ELR (cell line): ENCODE measurements around the gene IQCK.
A peak's percentile ranks its signal among the peaks of the same experiment; 100 is the strongest.

Experiments used
- DNase-seq: peaks from one replicate; pipeline ENCODE4 v3.0.0-alpha.2; 2015; ENCODE audit warnings: low read depth

Gene IQCK

DNA sequence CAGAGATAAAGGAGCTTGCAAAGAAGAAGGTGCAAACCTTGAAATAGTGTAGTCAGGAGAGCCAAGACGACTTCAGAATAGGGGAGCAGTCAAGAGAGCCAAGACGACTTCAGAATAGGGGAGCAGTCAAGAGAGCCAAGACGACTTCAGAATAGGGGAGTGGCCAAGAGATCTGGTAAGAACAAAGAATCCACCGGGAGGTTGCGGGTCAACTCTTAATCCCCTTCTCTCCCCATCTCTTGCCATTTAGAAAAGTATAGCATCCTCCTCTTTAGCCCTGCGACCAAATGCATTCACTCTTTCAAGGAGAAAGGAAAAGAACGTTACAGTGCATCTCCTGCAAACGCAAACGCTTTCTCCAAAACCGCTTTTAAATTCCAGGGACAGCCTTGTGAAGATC, 757 bp upstream of the IQCK start:
- peak; percentile 35 for DNase-seq

DNA sequence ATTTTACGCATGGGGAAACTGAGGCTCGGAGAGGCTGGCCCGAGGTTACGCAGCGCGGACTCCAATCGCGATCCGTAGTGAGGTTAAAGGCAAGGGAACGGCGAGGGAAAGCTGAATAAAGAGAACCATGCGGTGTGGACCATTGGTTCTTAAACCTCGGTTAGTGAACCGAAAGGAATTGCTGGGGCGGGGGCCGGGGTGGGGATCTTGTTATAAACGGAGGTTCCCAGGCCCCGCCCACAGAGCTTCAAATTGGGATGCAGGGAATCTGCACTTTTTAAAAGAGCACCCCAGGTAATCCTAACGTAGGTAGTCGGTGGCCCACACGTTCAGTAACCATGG, 524 bp downstream of the IQCK start:
- no peak for DNase-seq

DNA sequence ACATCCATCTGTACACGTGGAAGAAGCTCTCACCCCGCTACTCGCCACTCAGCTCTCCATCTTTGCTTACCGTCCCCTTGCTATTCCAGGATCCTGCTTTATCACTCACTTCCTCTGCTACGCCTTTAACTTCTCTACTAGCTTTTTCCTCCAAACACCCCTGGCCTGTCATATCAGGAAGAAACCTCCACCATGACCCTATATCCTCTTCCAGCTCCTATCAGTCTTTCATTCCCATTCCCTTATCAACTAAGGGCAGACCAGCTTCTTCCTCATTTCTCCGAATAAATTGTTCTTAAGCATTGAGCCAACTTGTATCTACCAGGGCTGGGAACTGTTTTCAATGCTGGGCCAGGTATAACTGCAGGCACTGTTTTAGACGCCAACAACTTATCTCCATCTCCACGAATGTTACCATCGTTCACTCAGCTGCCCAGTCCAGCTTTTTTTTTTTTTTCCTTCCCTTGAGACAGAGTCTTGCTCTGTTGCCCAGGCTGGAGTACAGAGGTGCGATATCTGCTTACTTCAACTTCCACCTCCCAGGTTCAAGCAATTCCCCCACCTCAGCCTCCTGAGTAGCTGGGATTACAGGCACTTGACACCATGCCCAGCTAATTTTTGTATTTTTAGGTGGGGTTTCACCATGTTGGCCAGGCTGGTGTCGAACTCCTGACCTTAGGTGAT, 4.3 kb downstream of the IQCK start:
- DNase-seq, result no peak

DNA sequence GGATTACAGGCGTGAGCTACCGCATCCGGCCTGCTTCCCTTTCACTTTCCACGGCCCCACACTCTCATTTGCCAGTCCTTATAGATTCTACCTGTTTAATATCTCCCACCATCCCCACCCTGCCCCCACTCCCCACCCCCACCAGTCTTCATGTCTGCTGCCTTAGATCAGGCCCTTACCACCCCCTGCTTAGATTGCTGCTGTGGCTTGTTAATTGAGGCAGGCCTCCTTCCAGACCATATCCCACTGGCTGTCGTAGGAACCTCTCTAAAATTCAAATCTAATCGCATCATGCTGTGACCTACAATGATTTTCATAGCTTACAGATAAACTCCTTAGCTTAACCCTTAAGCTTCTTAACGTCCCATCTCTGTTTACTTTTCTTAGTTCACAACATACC, 4.9 kb downstream of the IQCK start:
- DNase-seq, result no peak

DNA sequence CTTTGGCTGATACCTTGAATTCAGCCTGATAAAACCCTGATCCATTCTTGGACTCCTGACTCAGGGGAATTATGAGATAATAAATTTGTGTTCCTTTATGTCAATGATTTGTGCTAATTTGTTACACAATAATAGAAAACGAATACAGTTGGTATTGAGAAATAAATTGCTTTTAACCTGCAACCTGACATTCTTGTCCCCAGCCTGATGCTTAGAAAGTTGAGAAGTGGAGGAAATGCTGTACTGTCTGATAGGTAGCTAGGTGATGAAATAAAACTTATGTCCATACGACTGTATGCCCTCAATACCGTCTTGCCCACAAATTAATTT, 10.5 kb downstream of the IQCK start:
- no peak for DNase-seq

DNA sequence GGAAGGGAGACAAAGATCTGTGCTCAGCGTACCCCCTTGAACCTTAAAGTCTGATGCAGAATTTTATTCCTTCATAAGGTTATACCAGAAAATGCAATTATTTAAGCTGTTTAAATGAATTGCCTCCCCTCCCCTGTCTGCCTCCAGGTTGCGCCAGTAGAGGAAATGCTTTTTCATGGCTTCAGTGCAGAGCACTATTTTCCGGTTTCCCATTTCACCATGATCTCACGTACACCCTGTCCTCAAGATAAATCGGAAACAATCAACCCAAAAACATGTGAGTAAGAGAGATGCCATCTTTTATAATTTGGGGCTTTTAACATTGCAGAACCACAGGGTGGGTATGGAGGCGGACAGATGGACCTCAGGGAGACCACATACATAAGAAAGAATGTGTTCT, 15.5 kb downstream of the IQCK start:
- DNase-seq, result no peak

DNA sequence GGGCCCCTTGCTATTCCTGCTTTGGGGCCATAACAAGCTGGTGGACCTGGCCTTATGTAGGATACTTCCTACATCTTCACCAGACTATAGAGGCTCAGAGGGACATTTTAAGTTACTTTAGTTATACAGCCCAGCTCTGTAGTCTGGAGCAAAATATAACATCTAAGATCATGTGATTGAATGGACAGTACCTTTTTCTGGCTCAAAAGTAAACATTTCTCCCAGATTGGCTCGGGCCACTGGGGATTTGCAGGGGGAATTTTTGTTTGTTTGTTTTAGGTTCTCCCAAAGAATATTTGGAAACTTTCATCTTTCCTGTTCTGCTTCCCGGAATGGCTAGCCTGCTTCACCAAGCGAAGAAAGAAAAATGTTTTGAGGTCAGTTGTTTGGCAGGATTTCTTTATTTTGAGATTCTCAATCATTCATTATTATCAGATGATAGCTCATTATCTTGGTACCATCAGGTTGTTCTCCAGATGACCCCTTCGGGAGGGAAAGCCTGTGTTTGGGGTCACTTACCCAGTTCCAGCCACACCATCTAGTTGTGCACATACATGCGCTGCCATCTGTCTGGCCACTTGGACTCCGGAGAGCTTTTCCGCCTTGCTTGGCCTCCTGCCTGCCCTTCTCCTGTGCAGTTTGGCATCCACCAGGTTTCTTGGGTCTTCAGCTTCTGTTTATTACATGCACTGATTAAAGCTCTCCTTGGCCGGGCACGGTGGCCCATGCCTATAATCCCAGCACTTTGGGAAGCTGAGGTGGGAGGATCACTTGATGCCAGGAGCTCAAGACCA, 17.2 kb downstream of the IQCK start:
- no peak for DNase-seq

DNA sequence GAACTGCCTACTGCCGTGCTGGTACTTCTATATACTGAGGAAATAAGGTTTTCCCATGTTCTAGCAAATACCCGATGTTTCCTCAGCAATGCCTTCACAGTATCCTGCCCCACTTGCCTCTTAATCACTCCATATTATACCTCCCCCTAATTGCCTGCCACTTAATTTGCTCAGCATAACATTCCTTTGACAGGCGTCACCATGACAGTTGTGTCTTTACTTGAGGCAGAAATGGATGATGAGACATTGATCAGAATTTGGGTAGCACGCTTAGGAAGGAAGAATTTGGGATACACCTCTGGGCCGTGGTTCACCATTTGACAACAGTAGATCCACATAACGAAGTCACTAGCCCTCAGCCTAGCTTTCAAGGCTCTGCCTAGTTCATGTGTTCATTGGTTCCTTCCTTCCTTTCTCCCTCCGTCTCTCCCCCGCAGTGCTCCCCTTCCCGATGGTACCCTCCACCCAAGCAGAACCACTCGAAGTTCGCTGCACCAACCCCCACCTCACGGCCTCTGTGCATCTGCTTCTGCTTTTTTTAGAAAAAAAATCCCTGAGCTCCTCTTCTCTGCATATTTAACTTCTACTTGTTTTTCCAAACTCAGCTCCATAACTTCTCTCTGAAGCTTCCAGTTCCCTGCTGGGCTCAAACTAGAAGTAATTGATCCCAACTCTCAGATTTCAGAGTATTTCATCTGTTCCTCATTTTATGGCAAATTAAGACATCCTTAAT, 19.4 kb downstream of the IQCK start:
- no peak for DNase-seq

DNA sequence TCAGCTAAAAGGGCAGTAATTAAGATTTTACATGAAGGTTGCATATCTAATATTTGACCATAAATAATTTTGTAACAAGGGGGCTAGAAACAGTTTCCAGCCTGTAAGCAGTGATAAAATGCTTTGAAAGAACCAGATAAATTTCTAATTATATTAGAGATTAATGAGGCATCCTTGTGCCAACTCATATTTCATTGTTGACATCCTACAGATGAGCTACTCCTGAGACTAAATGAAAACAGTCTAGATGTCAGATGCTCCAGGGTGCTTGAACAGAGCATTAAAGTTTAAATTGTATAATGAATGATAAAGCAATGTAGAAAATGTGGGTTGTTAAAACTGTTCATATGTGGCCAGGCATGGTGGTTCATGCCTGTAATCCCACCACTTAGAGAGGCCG, 23.3 kb downstream of the IQCK start:
- DNase-seq, result no peak

DNA sequence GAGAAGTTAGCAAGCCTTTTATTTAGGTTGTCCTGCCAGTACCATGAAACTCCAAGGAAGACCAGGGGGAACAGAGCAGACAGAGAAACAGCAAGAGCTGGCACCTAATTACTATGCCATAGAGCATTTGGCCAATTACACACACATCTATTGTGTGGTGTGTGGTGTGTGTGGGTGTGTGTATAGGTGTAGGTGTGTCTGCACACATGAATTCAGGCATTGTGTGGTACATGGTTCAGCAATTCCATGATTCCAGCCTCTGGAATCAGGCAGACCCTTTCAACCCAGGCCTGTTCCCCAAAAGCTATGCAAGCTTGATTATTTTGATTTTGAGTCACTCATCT, 25.7 kb downstream of the IQCK start:
- DNase-seq, result no peak

DNA sequence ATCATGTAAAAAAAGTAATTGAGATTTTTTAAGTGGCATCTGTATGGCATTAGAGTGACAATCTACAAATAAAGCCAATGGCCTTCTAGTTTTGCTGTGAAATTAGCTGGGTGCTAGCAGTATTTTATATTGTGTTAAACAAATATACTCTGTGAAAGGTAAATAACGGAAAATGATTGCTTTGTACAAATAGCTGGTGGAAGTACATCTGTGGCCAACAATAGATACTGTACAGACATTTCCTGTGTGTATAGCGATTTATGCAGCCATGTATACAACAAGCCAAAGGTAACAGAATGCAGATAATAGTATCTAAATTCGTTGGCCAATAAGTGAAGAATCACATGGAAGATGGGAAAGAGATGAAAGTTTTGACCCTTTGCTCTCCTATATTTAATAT, 26.6 kb downstream of the IQCK start:
- no peak for DNase-seq

DNA sequence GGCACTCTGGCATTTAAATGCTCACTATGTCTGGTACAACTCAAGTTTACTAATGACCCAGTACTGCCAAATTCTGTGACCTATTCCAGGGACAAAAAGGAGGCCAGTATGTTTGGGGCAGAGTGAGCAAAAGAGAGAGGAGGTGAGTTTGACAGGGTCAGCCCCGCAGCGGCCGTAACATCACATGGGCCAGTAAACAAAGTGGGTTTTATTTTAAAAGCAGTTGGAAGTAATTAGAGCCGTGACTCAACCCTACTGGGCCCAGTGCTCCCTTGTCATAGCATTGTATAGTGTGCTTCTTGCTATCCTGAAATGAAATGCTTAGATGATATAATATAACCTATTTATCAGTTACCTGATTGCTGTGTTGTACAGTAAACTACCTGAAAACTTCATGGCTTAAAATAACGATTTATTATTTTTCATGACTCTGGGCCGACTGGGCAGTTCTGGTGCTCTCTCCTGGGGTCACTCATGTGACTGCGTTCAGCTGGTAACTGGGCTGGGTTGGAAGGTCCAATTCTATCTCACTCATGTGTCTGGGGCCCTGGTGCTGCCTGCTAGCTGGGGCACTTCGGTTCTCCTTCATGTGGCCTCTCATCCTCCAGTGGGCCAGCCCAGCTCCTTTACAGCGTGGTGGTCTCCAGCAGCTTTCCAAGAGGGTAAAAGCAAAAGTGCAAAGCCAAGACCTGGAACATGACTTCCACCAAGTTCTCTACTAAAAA, 27.4 kb downstream of the IQCK start:
- DNase-seq, result peak; percentile 36

DNA sequence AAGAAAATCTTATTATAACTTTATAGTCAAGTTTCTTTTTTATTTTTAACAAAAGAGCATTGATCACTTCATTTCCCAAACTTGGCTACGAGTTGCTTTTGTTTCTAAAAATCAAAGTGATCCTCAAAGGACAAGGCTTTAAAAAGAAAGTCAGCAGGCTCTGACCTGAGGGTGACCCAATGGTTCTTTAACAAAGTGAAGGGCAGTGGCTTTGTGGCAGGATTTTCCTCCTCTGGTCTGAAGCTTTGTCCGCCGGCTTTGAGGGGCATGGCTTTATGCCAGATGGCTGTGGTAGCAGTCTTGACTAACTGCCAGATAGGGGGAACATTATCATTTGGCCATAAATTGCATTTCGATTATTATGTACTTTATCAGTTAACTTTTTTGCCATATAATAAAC, 28.5 kb downstream of the IQCK start:
- DNase-seq, result no peak

DNA sequence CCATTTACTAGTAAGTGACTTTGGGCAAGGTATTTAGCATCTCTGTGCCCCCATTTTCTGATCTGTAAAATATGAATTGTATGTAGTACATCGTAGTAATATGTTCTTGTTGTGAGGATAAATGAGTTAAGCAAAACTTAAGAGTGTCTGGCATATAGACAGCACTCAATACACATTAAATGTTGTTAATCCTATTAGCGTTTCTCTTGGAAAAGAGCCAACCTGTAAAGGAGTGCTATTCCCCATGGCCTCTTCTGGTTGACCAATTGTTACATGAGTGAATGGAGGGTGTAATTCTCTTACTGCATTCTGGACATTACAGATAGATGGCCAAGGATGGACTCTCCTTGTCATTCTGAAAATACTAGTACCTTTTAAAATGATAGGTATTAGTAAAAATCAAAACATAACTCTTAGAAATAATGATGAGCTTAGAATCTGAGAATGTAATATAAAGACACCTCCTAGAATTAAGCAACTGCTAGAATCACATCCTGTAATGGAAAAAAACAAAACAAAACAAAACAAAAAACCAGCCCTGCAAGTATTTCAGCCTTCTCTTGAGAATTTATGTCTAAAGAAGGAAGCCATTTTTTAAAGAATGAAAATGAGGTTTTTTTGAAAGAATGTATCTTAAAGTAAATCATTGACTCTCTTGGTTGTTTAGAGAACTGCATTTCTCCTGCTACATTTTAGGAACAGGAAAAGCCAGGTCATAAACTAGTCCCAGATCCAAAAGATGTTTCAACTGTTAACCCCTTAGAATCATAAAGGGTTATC, 30.5 kb downstream of the IQCK start:
- no peak for DNase-seq

DNA sequence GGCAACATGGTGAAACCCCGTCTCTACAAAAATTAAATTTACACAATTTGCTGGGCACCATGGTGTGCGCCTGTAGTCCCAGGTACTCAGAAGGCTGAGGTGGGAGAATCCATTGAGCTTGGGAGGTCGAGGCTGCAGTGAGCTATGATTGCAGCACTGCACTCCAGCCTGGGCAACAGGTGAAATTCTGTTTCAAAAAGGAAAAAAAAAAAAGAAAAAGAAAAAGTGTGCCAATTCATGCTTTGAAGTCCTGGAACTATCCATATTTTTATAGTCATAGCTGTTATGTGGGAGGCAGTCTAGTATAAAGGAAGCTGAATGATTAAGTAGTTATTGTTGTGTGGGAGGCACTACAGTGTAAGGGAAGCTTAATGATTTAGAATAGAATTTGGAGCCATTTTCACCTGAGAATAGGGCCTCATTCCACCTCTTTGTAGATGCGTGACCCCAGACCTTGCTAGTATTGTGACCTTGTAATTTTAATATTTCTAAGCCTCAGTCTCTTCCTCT, 31.6 kb downstream of the IQCK start:
- no peak for DNase-seq

DNA sequence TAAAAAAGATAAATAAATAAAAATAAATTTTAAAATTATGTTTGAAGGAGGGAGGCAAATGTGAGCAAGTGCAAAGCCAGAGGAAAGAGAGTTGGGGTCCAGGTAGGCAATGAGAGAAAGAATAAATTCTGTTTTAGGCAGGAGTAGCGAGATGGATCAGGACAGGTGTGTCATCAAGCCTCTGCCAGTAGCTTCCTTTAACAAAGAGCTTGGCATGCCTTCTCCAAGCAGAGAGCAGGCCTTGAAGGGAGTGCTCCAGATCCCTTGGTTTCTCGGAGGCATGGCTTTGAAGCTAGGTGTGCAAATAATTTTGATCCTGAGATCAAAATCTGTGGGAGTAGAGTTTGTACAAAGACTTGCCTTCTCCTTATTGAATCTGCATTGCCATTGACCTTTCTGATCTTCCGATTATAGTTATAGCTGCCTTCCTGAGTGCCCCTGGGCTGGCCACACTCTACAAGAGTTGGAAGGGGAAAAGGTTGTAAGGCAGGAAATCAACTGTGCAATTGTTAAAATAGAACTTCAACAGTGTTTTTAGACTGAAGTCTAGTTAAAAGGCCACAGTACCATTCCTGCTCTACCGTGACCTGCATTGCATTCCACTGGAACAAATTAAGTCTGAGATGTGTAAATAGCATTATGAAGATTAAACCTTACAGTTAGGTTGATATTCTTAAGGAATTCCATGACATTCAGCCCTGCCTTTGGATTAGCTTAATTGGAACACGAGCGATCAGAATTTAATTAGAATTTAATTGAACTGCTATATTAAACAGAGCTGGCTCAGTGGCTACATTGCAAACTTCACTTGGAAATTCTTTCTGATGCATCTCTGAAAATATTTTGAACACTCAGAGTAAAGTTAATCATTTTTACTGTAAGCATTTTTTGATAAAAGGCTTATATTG, 33.7 kb downstream of the IQCK start:
- no peak for DNase-seq

DNA sequence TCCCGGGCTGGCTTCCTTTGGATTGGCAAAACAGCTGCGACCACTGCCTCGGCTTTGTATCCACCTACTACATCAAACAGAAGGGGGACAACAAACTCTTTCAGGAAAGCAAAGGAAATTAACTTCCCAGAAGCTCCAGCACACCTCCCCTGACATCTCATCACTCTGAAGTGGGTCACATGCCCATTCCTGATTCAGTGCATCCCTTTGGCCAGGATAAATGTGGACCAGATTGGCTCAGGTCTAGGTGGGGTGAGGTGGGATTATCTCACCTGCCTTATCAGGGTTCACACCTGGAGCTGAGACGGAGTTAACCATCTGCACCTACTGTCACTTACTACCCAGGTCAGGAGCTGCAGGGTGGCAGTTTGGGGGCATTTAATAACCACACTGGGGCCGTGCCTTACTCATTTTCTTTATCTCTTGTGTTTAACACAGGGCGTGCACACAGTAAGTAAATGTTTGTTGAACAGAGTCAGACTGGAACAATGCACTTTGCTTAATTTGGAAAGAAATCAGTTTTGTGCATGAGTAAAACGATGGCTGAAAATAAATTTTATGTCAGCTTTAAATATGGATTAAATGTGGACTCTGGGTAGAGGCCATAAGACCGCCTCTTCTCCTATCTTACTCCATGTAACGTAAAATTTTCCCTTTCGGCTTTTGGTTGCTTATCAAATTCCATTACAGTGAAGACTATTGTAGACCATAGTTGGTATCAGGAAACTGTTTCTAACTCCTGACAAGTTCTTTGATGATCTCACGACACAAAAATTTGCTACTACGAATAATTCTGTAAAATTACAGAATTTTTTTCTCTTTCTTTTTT, 36.0 kb downstream of the IQCK start:
- DNase-seq, result peak; percentile 58

DNA sequence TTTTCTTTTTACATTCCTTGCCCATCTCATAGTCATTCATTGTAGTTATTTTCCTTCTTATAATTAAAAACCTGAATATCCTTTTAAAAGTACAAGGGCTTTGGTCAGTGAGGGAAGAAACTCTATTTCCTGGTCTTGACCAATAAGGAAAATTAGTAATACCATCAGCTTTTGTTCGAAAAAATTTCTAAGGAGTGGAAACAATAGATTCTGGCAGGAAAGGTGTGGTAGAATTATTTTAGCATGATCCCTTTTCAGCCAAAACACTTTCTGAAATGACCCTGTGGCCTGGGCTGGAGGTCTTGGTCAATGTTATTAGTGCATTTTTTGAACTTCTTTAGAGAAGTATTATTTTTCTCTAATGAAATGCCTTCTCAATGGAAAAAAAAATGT, 36.6 kb downstream of the IQCK start:
- no peak for DNase-seq

DNA sequence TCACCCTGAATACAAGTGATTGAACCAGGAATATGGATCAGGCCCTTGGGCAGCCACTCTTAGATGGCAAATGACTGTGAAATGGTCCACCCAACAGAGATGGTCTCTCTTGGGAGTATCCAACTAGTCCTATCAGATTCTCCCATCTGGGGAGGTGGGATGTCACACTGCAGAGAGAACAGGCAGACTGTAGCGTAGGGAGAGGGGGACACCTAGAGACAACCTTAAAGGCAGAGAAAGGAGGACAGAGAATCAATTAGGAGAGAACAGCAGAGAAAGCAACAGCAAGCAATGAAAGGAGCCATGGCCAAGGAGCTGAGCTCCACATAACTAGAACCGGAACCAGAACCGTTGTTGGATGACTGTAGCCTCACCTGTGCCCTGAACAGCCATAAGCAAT, 37.2 kb downstream of the IQCK start:
- DNase-seq, result no peak

DNA sequence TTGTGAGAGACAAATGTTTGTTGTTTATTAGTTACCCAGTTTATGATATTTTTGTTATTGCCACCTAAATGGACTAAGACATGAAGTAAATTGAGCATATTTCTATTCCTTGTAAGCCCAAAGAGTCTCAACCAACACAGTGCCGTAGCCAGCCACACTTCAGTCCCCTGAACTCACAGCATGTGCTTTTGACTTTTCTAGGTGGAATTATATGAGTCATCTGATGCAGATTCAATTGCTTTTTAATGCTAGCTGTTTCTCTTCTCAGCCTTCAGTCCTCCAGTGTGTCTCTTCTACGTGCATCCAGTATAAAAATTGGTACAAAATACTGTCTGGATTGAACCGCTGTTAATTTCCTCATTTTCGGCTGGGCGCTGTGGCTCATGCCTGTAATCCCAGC, 39.0 kb downstream of the IQCK start:
- peak; percentile 13 for DNase-seq
